ENCODE data around the gene PTGFRN.
A peak's percentile ranks its signal among the peaks of the same experiment; 100 is the strongest.
"Not testable (repeated sequence)": the region's sequence is repeated elsewhere in the genome, so short reads cannot be mapped to it uniquely, and the experiment has no call there.

Gene PTGFRN

GRCh38 chr1:116971258-116971860 lies 61.6 kb downstream of the PTGFRN start:
- peak; percentile 48 for DNase-seq (ENCODE audit: low spot score)

- DNase-seq (ENCODE audit: low spot score), result peak; percentile 35
Measured at GRCh38 chr1:116971965-116972673, 62.4 kb downstream of the PTGFRN start.

- DNase-seq (ENCODE audit: low spot score), result no peak
Measured at GRCh38 chr1:116972674-116973030, 62.9 kb downstream of the PTGFRN start.

GRCh38 chr1:116980309-116980708 lies 70.6 kb downstream of the PTGFRN start:
- not testable (repeated sequence) for DNase-seq (ENCODE audit: low spot score)

GRCh38 chr1:116981521-116982037 lies 71.9 kb downstream of the PTGFRN start:
- DNase-seq (ENCODE audit: low spot score), result no peak

- DNase-seq (ENCODE audit: low spot score), result no peak
Measured at GRCh38 chr1:116982319-116983004, 72.7 kb downstream of the PTGFRN start.

- no peak for DNase-seq (ENCODE audit: low spot score)
Measured at GRCh38 chr1:116983112-116983511, 73.4 kb downstream of the PTGFRN start.

GRCh38 chr1:116983678-116984077 lies 74.0 kb downstream of the PTGFRN start:
- no peak for DNase-seq (ENCODE audit: low spot score)

GRCh38 chr1:116984406-116985160 lies 74.9 kb downstream of the PTGFRN start:
- no peak for DNase-seq (ENCODE audit: low spot score)

GRCh38 chr1:116986421-116987255 lies 76.9 kb downstream of the PTGFRN start:
- no peak for DNase-seq (ENCODE audit: low spot score)

GRCh38 chr1:116987256-116987555 lies 77.5 kb downstream of the PTGFRN start:
- no peak for DNase-seq (ENCODE audit: low spot score)

GRCh38 chr1:116988248-116988647 lies 78.5 kb downstream of the PTGFRN start:
- no peak for DNase-seq (ENCODE audit: low spot score)

GRCh38 chr1:116988908-116989307 lies 79.2 kb downstream of the PTGFRN start:
- no peak for DNase-seq (ENCODE audit: low spot score)

- no peak for DNase-seq (ENCODE audit: low spot score)
Measured at GRCh38 chr1:116989835-116990234, 80.1 kb downstream of the PTGFRN start.

GRCh38 chr1:116990612-116991151 lies 81.0 kb downstream of the PTGFRN start:
- DNase-seq (ENCODE audit: low spot score), result no peak

- no peak for DNase-seq (ENCODE audit: low spot score)
Measured at GRCh38 chr1:116991171-116991845, 81.6 kb downstream of the PTGFRN start.

- DNase-seq (ENCODE audit: low spot score), result no peak
Measured at GRCh38 chr1:116991918-116992317, 82.2 kb downstream of the PTGFRN start.

GRCh38 chr1:116993286-116993685 lies 83.6 kb downstream of the PTGFRN start:
- no peak for DNase-seq (ENCODE audit: low spot score)

GRCh38 chr1:116994411-116994810 lies 84.7 kb downstream of the PTGFRN start:
- no peak for DNase-seq (ENCODE audit: low spot score)

- no peak for DNase-seq (ENCODE audit: low spot score)
Measured at GRCh38 chr1:116997066-116997465, 87.3 kb downstream of the PTGFRN start.
